Lower lobe of right lung (tissue), 2 donors: Measurements from ENCODE around the gene KCTD11. TPM values are rescaled to one million over a fixed set of nuclear protein-coding genes. Genes with fewer than 3 reads are reported as not detected.

Experiments used
- ATAC-seq, 2 donors: fragments of 200-7000 bp; cut with Tn5 transposase; one replicate each; pipeline ENCODE4 v1.9.1; 2020 to 2022; ENCODE audit warnings: mild to moderate bottlenecking in 2 of 2, moderate library complexity in 2 of 2
- DNase-seq: peaks from one replicate; pipeline ENCODE4 v3.0.0-alpha.2; 2020
- H3K27ac ChIP-seq: fragments of 200-600 bp; one replicate; pipeline ENCODE4 v1.8.0; 2022
- H3K27me3 ChIP-seq: fragments of 200-600 bp; one replicate; pipeline ENCODE4 v1.8.0; 2022; ENCODE audit warnings: low read depth
- H3K36me3 ChIP-seq: fragments of 200-600 bp; one replicate; pipeline ENCODE4 v1.8.0; 2022; ENCODE audit warnings: mild to moderate bottlenecking
- H3K4me1 ChIP-seq: fragments of 200-600 bp; one replicate; pipeline ENCODE4 v1.8.0; 2022
- H3K4me3 ChIP-seq: fragments of 200-600 bp; one replicate; pipeline ENCODE4 v1.8.0; 2022; ENCODE audit warnings: mild to moderate bottlenecking
- H3K9me3 ChIP-seq: fragments of 200-600 bp; one replicate; pipeline ENCODE4 v1.8.0; 2022
- CTCF ChIP-seq: fragments of 200-600 bp; IDR thresholded peaks from one replicate; pipeline ENCODE4 v1.8.0; 2022; ENCODE audit warnings: antibody characterized with exemption, mild to moderate bottlenecking
- intact Hi-C: fragments of 100-400 bp; cut with DNase I; formaldehyde crosslinking; loops from one replicate; pipeline ENCODE4 v1.11.0; 2022
- total RNA-seq: library from RNA; stranded (reverse); fragmentation: NEBNext Ultra II Directional; extraction: Animal tissue kit (Norgen Biotek cat#: 25700); gene quantifications from one replicate; pipeline ENCODE4 v1.2.1, GENCODE V29; 2021
- donor health status: DM: no; HTN: yes; CAD: no; lungs with severe emphysema.

Gene KCTD11
- total RNA-seq, 1 donor from 2014 or later: 11.0 TPM

DNA sequence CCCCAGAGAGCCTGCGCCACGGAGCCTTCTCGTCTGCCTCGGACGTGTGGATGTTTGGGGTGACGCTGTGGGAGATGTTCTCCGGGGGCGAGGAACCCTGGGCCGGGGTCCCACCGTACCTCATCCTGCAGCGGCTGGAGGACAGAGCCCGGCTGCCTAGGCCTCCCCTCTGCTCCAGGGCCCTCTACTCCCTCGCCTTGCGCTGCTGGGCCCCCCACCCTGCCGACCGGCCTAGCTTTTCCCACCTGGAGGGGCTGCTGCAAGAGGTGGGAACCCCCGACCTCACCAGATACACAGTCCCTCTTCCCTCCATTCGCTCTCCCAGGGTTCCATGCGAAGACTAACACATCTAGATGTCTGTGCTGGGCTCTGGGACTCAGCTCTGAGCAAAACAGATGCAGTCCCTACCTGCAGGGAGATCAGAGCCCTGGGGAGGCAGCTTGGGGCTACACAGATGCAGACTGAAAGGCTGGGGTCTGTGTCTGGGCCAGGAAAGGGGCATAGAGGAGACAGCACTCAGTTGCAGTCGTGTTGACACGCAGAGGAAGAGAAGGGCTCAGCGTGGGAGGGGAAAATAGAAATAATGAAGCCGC is 32.6 kb downstream of the KCTD11 start:
- intact Hi-C loops: no loop called here
- Histone ChIP-seq H3K9me3 (no peaks in the 10 kb centered on the region), H3K27me3 (peaks cover 10% of the 10 kb centered on the region), H3K4me1 (peaks cover 26% of the 10 kb centered on the region), H3K27ac (peak overlapping the region; percentile 49), H3K36me3 (peaks cover 33% of the 10 kb centered on the region), H3K4me3 (peak overlapping the region; percentile 52)
- ATAC-seq (no peak), DNase-seq (no peak)
- TF ChIP-seq CTCF: no peak

GRCh38 chr17:7388856-7389255 is 36.9 kb downstream of the KCTD11 start:
- H3K4me3 ChIP-seq: no peak overlapping the region
- intact Hi-C loops: no loop called here
- TF ChIP-seq CTCF: no peak
- peaks cover 54% of the 10 kb centered on the region for H3K36me3 ChIP-seq
- DNase-seq (no peak), ATAC-seq (no peak)
- no peak overlapping the region for H3K27ac ChIP-seq
- H3K4me1 ChIP-seq: peaks cover 24% of the 10 kb centered on the region
- H3K9me3 ChIP-seq: no peaks in the 10 kb centered on the region
- no peaks in the 10 kb centered on the region for H3K27me3 ChIP-seq

DNA sequence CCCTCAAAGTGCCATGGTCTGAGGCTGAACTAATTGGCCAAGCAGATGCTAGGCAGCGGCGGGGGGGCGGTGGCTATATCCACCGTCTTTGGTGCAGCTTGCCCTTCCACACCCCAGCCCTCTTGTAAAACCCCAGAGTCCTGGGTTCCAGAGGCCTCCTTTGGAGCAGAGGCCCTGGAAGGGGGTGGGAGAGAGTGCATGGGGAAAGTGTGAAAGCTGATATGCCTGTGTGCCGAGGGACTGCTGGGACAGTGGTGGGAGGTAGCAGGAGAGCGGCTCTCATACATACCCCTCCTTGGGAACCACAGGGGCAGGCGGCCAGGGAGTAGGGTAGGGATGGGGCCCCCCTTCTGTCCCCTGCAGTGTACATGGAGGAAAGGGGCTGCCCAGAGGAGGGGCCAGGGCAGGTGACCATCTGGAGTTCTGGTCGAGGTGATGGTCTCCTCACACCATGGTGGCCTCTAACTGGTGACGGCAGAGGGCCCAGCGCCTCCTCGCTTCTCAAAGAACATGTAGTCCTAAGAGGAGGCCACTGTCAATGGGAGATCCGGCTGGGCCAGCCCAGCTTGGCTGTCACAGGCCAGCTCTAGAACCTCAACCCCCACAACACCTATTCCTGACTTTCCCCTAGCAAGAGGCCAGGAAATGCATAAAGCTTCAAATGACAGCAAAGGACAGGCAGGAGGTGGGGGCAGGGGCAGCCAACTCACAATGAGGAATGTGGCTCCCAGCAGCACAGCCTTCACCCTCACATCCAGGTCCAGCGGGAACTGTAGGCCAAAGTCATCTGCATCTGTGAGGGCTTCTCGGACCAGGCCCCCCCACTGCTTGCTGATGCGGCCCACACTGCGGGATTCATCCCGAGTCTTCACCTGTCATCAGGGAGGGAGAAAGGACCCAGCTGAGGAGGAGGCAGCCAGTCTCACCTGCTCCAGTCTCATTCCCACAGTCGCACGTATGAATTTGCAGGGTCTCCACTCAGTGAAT is 38.3 kb downstream of the KCTD11 start:
- ATAC-seq: no peak
- peaks cover 25% of the 10 kb centered on the region for H3K4me1 ChIP-seq
- no peak for TF ChIP-seq CTCF
- H3K9me3 ChIP-seq: no peaks in the 10 kb centered on the region
- intact Hi-C loops: no loop called here
- no peak overlapping the region for H3K4me3 ChIP-seq
- no peak overlapping the region for H3K27ac ChIP-seq
- no peaks in the 10 kb centered on the region for H3K27me3 ChIP-seq
- no peak for DNase-seq
- H3K36me3 ChIP-seq: peaks cover 48% of the 10 kb centered on the region

DNA sequence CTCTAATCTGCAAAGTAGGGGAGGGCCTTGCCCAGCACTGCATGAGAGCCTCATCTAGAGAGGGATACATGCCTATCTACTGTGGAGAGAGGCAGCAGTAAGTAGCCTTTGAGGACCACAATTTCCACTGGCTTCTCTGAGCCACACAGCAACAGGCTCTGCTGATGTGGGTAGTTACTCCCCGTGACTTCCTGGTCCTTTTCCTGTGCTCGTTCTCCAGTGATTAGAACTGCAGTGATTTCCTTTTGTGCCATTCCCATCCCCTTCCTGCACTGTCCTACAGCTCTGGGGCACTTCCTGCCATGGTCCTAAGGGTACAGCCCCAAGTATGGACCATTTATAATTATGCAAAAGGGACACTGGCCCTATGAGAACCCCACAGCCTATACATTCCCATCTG is 39.3 kb downstream of the KCTD11 start:
- intact Hi-C loops: no loop called here
- TF ChIP-seq CTCF: no peak
- Histone ChIP-seq H3K27me3 (no peaks in the 10 kb centered on the region), H3K9me3 (no peaks in the 10 kb centered on the region), H3K4me3 (no peak overlapping the region), H3K27ac (peak overlapping the region; percentile 46), H3K4me1 (peaks cover 26% of the 10 kb centered on the region), H3K36me3 (peaks cover 48% of the 10 kb centered on the region)
- DNase-seq (no peak), ATAC-seq (no peak)

- Histone ChIP-seq H3K4me1 (peaks cover 26% of the 10 kb centered on the region), H3K4me3 (peak overlapping the region; percentile 86), H3K9me3 (no peaks in the 10 kb centered on the region), H3K27me3 (no peaks in the 10 kb centered on the region), H3K27ac (peak overlapping the region; percentile 87), H3K36me3 (peaks cover 37% of the 10 kb centered on the region)
- no peak for ATAC-seq
- TF ChIP-seq CTCF: no peak
- DNase-seq: no peak
- intact Hi-C loops: no loop called here
These were observed 41.0 kb downstream of the KCTD11 start for GRCh38 chr17:7392696-7393612.
